Right ventricle myocardium superior (tissue), 1 donor: ENCODE measurements around the gene RNASEH2A. TPM values are rescaled to one million over a fixed set of nuclear protein-coding genes. Genes with fewer than 3 reads are reported as not detected.

Experiments used
- ATAC-seq: fragments of 200-7000 bp; cut with Tn5 transposase; one replicate; pipeline ENCODE4 v1.9.1; 2020; ENCODE audit warnings: mild to moderate bottlenecking; ENCODE audit not compliant: poor library complexity
- DNase-seq: peaks from one replicate; pipeline ENCODE4 v3.0.0-alpha.2; 2020
- intact Hi-C: fragments of 100-400 bp; cut with DNase I; formaldehyde crosslinking; loops from one replicate; pipeline ENCODE4 v1.11.2; 2022
- total RNA-seq: library from RNA; stranded (reverse); fragmentation: NEBNext Ultra II Directional; extraction: Animal tissue kit (Norgen Biotek cat#: 25700); gene quantifications from one replicate; pipeline ENCODE4 v1.2.1, GENCODE V29; 2021
- donor health status: DM: no; HTN: yes; CAD: no; lungs with severe emphysema.

RNASEH2A gene
- total RNA-seq, 1 donor from 2014 or later = 6.3 TPM

DNA sequence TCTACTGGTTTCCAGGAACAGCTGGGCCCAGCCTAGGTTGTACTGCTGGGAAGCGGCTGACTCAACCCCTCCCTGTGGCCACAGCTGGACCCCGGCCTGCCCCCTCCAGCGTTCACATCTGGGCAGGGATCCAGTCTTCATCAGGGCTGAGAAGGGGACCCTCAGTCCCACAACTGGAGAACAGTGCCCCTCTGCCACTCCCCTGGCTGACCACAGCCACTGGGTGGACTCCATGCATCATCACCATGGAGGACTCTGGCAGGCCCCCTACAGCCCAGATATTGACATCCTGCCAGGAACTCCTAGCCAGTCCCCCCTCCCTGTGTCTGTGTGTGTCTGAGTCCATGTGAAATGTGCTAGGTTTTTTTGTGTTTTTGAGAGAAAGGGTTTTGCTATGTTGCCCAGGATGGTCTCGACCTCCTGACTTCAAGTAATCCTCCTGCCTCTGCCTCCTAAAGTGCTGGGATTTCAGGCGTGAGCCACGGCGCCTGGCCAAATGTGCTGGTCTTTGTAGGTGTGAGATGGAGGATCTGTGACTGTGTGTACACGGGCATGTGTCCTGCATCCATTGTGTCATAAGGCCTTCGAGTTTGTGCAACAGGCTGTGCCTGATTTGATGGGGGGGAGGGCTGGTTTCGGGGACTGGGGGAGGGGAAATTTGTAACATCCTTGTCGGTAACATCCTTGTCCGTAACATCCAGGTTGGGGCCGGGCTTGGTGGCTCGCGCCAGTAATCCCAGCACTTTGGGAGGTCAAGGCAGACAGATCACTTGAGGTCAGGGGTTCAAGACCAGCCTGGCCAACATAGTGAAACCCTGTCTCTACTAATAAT is 27.0 kb upstream of the RNASEH2A start:
- ATAC-seq (peak; percentile 6), DNase-seq (peak; percentile 82)
- intact Hi-C loops = no loop called here

DNA sequence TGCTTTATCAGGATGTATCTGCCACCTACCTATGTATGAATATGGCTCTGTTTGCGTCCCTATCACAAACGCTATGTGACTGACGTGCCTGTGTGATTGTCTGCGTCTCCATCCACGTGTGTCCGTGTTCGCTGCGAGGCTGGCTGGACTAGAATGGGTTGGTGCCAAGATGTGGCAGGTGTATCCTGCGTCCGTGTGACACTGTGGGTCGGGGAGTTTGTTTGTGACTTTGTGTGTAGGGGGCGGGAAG is 24.3 kb upstream of the RNASEH2A start:
- ATAC-seq = no peak
- intact Hi-C loops = no loop called here
- DNase-seq = no peak

DNA sequence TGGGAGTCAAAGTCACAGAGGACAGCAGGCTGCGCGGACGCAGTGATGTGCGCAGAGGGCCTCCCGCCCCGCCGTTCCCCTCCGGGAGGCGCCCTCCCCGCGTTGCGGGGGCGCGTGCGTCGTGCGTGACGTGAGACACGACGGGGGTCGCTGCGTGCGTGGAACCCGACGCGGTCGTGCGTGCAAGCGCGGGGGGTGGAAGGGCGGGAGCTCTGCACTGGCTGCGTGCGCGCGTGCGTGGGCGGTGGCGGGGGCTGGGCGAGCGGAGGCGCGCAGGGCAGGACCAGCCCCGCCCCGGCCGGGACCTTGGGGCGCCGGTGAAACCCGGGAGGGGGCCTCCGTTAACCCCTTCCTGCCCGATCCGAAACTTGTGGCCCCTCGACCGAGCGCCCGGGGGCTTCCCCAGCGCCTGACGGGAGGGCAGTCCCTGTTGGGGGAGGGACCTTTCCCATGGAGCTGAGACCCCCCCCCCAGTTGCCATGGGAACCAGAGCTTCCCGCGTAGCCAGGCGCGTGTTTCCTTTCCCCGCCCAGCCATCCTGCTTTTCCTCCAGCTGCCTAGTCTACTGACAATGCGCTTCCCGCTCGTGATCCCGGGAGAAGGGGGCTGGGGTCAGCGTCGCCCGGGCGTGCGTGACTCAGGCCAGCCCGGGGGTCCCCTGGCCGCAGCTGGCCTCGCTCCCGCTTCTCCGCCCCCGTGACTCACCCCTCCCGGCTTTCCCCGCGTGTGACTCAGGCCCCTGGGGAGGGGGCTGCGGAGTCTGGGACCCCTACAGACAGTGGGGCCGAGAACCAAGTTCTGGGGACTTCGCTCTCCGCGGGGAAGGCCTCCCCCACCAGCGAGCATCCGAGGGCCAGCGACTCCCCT is 23.7 kb upstream of the RNASEH2A start:
- DNase-seq = peak; percentile 95
- intact Hi-C loops = no loop called here
- peak; percentile 76 for ATAC-seq

DNA sequence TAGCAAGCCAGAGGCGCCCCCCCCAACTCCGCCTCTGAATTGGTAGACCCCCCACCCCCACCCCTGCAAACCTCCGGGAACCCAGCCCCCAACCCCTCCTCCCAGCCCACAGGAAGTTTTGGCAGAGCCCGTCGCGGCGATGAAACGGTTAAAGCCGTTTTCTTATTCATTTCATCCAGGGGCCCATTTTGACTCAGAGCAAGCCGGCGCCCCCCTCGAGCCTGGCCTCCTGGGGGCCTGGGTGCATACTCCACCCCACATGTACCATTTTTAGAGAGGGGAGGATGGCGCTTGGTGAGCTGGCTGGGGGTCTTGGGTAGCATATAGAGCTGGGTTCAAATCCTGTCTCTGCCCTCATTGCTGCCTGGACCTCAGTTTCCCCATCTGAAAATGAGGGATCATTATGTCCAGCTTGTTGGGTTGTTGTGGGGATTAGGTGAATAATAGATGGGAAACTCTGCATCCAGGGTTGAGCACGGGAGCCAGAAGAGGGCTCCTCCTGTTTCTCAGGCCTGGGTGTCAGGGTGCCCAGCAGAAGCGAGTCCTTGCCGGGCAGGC is 23.0 kb upstream of the RNASEH2A start:
- no peak for DNase-seq
- intact Hi-C loops = no loop called here
- no peak for ATAC-seq

DNA sequence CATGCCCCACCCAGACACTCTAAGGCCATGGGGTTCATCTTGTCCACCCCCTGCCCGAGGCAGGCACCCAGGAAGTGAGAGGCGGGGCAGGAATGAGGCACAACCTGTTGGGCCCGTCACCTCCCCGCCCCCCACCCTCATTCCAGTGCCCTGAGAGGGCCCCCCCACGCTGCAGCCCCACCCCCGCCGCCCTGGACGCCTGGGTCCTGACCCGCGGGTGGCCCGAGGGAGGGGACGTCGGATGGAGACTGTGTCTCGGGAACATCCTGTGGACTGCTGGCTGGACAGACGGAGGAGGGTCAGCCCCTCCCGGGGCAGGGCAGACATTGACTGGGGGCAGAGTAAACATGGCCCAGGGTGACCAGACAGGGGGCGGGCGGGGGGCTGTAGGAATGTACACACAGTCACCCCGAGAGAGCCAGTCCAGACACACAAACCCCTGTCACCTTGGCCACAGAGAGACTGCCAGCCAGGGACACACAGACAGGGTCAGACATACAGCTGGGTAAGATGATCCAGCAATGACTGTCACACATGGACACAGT is 22.5 kb upstream of the RNASEH2A start:
- intact Hi-C loops = no loop called here
- ATAC-seq = no peak
- peak; percentile 65 for DNase-seq

DNA sequence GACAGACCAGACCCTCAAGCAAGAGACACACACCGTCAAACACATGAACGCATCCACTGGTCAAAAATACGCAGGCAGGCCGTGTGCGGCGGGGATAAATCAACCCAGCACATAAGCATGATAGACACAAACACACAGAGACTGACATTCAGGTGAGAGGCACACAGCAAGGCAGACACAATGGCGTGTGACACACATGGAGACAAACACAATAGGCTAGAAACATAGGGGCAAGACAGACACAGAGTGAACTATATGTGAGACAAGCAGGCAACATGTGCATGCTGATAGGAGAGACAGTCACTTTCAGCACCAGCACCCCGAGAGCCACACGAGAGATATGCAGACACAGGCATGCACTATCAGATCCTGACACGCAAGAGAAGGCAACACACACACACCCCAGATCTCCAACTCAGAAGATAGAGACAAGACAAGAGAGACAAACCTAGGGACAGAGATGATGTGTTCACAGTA is 22.0 kb upstream of the RNASEH2A start:
- intact Hi-C loops = no loop called here
- no peak for ATAC-seq

DNA sequence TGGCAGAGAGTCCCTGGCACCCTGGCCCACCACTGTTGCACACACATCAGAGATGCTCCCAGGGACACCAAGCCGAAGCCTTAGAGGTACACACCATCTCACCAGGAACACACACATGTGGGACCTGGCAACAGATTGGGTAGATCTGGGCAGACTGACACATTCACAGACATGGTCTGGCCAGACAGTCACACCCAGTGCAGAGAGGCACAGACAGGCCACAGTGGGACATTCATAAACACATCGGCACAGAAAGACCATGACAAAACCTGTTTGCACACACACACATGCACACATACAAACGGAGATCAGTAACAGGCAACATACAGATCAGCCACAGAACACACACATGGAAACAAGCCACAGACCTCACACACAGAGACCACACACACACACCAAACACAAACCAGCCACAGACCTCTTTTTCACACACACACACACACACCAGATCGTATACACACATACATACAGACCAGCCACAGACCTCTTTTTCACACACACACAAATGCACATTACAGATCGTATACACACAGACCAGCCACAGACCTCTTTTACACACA is 21.4 kb upstream of the RNASEH2A start:
- DNase-seq = no peak
- ATAC-seq = no peak
- intact Hi-C loops = no loop called here

More for the DNA sequence above, 22.0 kb upstream of the RNASEH2A start:
- DNase-seq = no peak

DNA sequence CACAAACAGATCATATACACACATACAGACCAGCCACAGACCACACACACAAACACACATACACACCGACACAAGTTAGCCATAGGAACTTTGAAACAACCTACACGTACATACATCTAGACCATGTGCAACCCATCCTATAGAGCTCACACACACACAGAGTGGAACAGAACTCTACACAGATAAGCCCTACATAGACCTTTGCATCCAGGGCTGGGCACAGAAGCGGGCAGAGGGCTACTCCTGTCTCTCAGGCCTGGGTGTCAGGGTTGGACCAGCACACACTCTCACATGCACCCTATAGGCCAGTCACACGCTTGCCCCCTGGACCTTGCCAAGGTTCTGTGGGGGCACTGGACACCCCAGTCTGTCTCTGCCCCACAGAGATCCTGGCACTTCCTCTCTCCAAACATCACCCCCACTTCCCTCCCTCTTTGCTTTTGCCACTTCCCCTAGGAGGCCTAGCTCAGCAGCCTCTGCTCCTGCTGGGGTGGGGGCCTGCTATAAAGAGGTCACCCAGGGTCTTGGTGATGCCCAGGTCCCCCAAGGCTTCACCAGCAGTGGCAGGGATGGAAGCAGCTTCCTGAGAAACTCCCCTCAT is 20.9 kb upstream of the RNASEH2A start:
- ATAC-seq = no peak
- DNase-seq = no peak
- intact Hi-C loops = no loop called here

DNA sequence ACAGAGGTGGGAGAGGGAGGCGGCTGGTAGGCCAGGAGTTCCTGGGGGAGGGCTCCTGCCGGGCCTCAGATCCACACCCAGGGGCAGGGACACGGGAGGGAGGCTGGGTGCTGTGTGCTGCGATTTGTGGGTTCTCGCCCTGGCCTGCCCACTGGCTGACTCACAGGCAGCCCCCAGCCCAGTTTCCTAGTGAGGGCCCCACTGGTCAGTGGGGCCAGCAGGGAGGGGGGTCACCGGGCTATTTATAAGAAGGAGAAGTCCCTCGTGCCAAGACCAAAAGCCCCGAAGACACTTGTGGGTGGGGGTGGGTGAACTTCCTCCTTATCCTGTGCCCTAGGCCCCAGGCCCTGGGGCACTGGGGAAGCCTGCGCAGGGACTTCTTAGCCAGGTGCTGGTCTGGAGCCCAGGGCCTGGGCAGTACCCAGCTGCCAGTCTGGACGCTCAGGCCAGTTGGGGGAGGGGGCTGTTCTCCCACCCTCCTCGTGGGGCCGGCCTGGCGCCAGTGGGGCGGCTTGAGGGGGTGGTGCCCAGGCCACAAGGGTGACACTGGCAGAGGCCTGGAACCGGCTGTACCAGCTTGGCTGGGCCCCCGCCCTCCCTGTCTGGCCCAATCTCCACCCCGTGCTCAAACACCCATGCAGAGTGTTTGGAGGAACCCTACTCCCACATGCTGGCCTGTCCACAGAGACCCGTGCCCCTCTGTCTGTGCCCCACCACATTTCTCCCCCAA is 20.1 kb upstream of the RNASEH2A start:
- ATAC-seq (peak; percentile 0), DNase-seq (peak; percentile 83)
- intact Hi-C loops = no loop called here

DNA sequence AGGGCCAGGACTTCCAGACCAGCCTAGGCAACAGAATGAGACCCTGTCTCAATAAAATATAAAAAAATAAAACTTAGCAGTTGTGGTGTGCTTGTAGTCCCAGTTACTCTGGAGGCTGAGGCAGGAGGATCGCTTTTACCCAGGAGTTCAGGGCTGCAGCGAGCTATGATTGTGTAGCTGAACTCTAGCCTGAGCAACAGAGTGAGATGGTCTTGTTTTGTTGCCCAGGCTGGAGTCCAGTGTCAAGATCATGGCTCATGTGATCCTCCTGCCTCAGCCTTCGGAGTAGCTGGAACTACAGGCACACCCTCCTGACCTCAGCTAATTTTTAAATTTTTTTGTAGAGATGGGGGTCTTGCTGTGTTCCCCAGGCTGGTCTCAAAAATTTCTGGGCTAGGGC is 19.4 kb upstream of the RNASEH2A start:
- ATAC-seq = no peak

DNA sequence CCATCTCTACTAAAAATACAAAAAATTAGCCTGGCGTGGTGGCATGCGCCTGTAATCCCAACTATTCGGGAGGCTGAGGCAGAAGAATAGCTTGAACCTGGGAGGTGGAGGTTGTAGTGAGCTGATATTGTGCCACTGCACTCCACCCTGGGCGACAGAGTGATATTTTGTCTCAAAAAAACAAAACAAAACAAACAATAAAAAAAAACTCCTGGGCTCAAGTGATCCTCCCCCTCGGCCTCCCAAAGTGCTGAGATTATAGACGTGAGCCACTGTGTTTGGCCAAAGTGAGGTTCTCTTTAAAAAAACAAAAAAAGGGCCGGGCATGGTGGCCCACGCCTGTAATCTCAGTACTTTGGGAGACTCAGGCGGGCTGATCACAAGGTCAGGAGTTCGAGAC is 18.9 kb upstream of the RNASEH2A start:
- intact Hi-C loops = no loop called here

More for the DNA sequence above, 19.4 kb upstream of the RNASEH2A start:
- intact Hi-C loops = no loop called here
- no peak for DNase-seq

DNA sequence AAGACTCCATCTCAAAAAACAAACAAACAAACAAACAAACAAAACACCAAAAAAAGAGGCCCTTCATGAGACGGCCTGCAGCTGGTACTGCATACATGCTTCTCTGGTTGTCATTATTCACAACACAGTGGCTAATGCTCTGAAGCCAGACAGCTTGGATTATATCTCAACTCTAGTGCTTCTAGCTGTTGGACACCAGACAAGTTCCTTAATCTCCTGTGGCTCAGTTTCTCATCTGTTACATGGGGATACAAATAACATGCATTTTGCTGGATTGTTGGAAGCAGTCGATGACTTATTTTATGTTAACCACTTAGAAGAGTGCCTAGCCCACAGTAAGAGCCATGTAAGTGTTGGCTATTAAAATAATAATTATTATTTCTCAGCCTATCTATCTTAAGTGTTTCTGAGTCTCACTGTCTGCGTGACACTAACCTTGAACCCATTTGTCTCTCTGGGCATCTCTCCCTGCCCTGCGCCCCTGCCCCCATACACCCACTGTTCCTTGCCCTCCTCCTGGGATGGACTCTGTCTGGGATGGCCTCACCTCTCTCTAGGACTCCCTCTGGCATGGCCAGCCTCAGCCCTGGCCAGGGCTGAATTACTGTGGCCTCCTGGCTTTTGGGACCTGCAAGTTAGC is 18.2 kb upstream of the RNASEH2A start:
- DNase-seq (no peak), ATAC-seq (no peak)
- intact Hi-C loops = no loop called here

More for the DNA sequence above, 18.9 kb upstream of the RNASEH2A start:
- ATAC-seq = no peak
- DNase-seq = no peak

DNA sequence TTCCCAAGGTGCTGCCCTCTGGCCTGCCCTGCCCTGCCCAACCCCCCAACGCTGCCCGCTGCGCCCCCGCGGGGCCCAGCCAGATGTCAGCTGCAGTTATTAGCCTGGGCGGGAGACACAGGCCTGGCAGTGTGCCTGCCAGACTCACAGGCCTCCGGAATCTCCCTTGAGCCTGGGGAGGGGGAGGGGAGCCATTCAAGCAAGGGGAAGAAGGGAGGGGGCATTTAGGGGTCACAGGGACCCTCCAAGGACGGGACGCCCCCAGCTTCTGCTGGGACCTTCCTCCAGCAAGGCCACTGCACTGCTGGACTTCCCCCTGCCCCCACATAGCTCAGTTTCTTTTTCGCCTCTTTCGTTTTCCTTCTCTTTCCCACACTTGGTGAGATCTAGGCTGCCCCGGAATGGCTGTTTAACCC is 17.7 kb upstream of the RNASEH2A start:
- ATAC-seq = no peak
- intact Hi-C loops = no loop called here
- DNase-seq = peak; percentile 92

DNA sequence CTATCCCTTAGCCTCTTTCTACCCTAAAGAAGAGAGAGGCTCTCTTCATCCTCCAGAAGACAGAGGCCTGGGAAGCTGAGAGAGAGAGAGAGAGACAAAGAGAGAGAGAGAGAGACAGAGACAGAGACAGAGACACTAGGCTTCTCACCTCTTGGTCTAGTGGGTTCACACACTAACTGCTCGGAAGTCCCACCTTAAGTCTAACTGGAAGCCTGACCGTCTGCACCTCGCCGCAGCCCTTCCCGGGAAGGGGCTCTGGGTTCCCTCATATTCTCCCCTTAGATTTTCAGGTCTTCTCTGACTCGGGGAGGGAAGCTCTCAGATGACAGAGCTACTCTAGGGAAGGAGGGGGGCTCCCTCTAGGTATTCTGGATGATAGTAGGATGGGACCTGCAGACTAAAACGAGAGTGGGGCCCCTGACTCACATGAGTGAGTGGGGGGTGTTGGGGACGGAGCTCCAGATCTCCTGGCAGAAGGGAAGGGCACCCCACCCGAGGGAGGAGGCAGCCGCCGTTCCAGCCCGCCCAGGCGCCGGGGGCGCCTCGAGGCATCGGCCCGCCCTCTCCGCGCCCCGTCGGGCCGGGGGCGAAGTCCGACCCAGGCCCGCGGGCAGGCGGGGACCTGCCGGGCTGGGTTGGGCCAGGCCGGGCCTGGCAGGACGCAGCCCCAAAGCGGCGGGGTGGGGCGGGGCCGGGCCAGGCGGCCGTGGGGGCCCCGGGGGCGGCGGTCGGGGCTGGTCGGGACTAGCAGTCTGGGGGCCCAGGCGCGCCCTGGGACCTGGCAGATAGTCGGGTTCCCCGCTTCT is 17.1 kb upstream of the RNASEH2A start:
- no peak for DNase-seq

DNA sequence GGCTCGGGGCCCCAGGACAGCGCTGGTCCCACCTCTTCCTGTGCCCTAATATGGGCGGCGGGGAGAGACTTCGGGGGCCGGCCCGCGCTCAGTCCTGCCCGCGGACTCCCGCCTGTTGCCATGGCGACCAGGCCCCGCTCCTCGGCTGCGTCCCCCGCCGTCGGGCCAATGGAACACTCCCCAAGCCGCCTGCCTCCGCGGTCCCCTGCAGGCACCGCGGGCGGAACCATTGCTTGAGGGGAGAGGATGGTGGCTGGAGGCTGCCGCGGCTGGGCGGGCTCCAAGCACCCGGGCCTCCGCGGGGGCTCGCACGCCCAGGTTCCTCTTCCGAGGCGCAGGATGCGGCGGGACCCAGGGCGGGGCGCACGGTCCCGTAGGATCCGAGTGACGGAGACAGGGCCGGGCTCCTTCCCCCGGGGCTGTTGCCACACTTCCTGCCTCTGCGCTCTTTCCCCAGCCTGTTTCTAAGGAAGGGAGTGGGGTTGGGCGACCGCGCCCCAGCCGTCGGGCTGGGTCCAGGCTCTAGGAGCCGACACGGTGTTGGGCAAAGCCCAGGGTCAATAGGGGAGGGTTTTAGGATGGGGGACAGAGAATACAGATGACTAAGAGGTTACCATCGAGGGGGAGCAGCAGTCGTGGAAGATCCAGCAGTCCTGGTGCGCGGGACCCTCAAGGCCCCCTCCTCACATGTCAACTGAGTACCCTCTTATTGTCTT is 16.3 kb upstream of the RNASEH2A start:
- ATAC-seq (peak; percentile 48), DNase-seq (peak; percentile 98)
- intact Hi-C loops = no loop called here

More for the DNA sequence above, 17.1 kb upstream of the RNASEH2A start:
- intact Hi-C loops = no loop called here
- no peak for ATAC-seq
